GM12878 (cell line): Measurements from ENCODE around the gene KRTAP1-4. TPM values are rescaled to one million over a fixed set of nuclear protein-coding genes. Genes with fewer than 3 reads are reported as not detected.

Experiments used
- ATAC-seq: fragments of 200-7000 bp; cut with Tn5 transposase; 3 replicates; pipeline ENCODE4 v1.9.1; 2020; ENCODE audit warnings: mild to moderate bottlenecking, moderate library complexity
- BruUV-seq: library from RNA; stranded (reverse); fragments of 400-500 nt; replicated peaks from 2 replicates; lab custom pipeline; 2021; lab: Mats Ljungman, UMichigan
- CTCF ChIA-PET: fragments of 300-600 bp; sonication (Branson Sonifier 250); formaldehyde crosslinking; extraction: SDS; loops from one replicate; lab custom pipeline; 2021; ENCODE audit warnings: inconsistent platforms; lab: Yijun Ruan, JAX
- POLR2A ChIA-PET: fragments of 350-600 bp; formaldehyde crosslinking; extraction: SDS; loops from one replicate; lab custom pipeline; 2021; ENCODE audit warnings: inconsistent platforms; lab: Charles Lee
- RAD21 ChIA-PET: fragments of 300-600 bp; sonication (Branson Sonifier 250); formaldehyde crosslinking; loops from one replicate; lab custom pipeline; 2023; ENCODE audit warnings: antibody characterized with exemption; ENCODE audit not compliant: unreplicated experiment; lab: Charles Lee
- SMC1A ChIA-PET: fragments of 300-600 bp; sonication (Branson Sonifier 250); formaldehyde crosslinking; loops from one replicate; lab custom pipeline; 2023; ENCODE audit not compliant: unreplicated experiment, uncharacterized antibody; lab: Charles Lee
- DNase-seq: peaks from one replicate; pipeline ENCODE4 v3.0.0-alpha.2; 2011; ENCODE audit warnings: low read depth, low spot score
- FAIRE-seq: peaks from 3 replicates; lab custom pipeline; 2011; peaks lifted over from hg19 to GRCh38; lab: Jason Lieb, UNC
- H2AFZ ChIP-seq: 2 replicates; pipeline ENCODE4 v1.6.0; 2011; ENCODE audit warnings: low read depth, low read length, control low read depth; ENCODE audit not compliant: control insufficient read depth
- H3K27ac ChIP-seq: 2 replicates; pipeline ENCODE4 v1.5.1; 2011; ENCODE audit warnings: control low read depth; ENCODE audit not compliant: control insufficient read depth, insufficient read depth
- H3K27me3 ChIP-seq, 2 experiments: replicated peaks in 1 of 2; 2 replicates each; pipeline versions ENCODE4 v1.6.0 to v1.6.1; 2011; ENCODE audit warnings: low read length in 1 of 2; ENCODE audit not compliant: control insufficient read depth in 2 of 2, insufficient read depth in 2 of 2
- H3K36me3 ChIP-seq, 2 experiments: 2 replicates each; pipeline ENCODE4 v1.5.1; 2011; ENCODE audit warnings: low read length in 1 of 2; ENCODE audit not compliant: control insufficient read depth in 2 of 2, insufficient read depth in 2 of 2
- H3K4me1 ChIP-seq: 2 replicates; pipeline ENCODE4 v1.6.1; 2011; ENCODE audit warnings: mild to moderate bottlenecking, low read length, moderate library complexity, mixed read lengths; ENCODE audit not compliant: control insufficient read depth, insufficient read depth
- H3K4me2 ChIP-seq: 2 replicates; pipeline ENCODE4 v1.6.0; 2011; ENCODE audit warnings: control low read depth; ENCODE audit not compliant: control insufficient read depth, insufficient read depth
- H3K4me3 ChIP-seq: fragments of 200-600 bp; sonication (generic); 2 replicates; pipeline ENCODE4 v1.5.1; 2016
- H3K79me2 ChIP-seq: 2 replicates; pipeline ENCODE4 v1.6.0; 2011; ENCODE audit warnings: low read length; ENCODE audit not compliant: control insufficient read depth, insufficient read depth
- H3K9ac ChIP-seq: 2 replicates; pipeline ENCODE4 v1.8.0; 2011; ENCODE audit warnings: low read length, control low read depth, mixed read lengths; ENCODE audit not compliant: control insufficient read depth, insufficient read depth
- H3K9me3 ChIP-seq: replicated peaks from 3 replicates; pipeline ENCODE4 v1.5.1; 2011; ENCODE audit warnings: mild to moderate bottlenecking, low read length; ENCODE audit not compliant: control insufficient read depth, insufficient read depth
- H4K20me1 ChIP-seq: 2 replicates; pipeline ENCODE4 v1.6.0; 2011; ENCODE audit not compliant: control insufficient read depth, insufficient read depth
- ETV6 ChIP-seq, 2 experiments: fragments of 450-650 bp in 1 of 2; IDR thresholded peaks in 1 of 2; conservative IDR thresholded peaks in 1 of 2; 2 replicates each; pipeline ENCODE4 v1.6.1; 2014; ENCODE audit warnings: antibody characterized with exemption in 1 of 2, borderline replicate concordance in 1 of 2, low read depth in 1 of 2, mild to moderate bottlenecking in 1 of 2, moderate library complexity in 1 of 2
- GATAD2B ChIP-seq: fragments of 450-650 bp; conservative IDR thresholded peaks from 2 replicates; pipeline ENCODE4 v1.6.1; 2017; ENCODE audit warnings: low read depth, mild to moderate bottlenecking, moderate library complexity
- HDAC2 ChIP-seq: fragments of 200-600 bp; sonication (generic); IDR thresholded peaks from 2 replicates; pipeline ENCODE4 v1.6.1; 2017
- MYC ChIP-seq: IDR thresholded peaks from 2 replicates; pipeline ENCODE4 v1.6.1; 2011; ENCODE audit warnings: mild to moderate bottlenecking, low read length, moderate library complexity, inconsistent platforms; ENCODE audit not compliant: insufficient read depth, insufficient replicate concordance, insufficient read length, severe bottlenecking
- NR2C2 ChIP-seq: IDR thresholded peaks from 2 replicates; pipeline ENCODE4 v1.6.1; 2011; ENCODE audit warnings: borderline replicate concordance, low read depth; ENCODE audit not compliant: control insufficient read depth, insufficient read length
- PAX5 ChIP-seq: IDR thresholded peaks from 2 replicates; pipeline ENCODE4 v1.6.1; 2011; ENCODE audit warnings: low read depth, low read length, borderline replicate concordance
- POLR2A ChIP-seq: IDR thresholded peaks from 2 replicates; pipeline ENCODE4 v1.6.1; 2011; ENCODE audit warnings: low read depth, mild to moderate bottlenecking, low read length
- POU2F2 ChIP-seq: IDR thresholded peaks from 3 replicates; pipeline ENCODE4 v1.6.1; 2011; ENCODE audit warnings: low read depth, mild to moderate bottlenecking, low read length, borderline replicate concordance
- RELA ChIP-seq: fragments of 450-650 bp; IDR thresholded peaks from 2 replicates; pipeline ENCODE4 v1.8.0; 2014; ENCODE audit warnings: borderline replicate concordance; ENCODE audit not compliant: partially characterized antibody
- RUNX3 ChIP-seq: IDR thresholded peaks from 2 replicates; pipeline ENCODE4 v1.6.1; 2012; ENCODE audit warnings: low read length, inconsistent platforms
- YBX1 ChIP-seq: fragments of 450-650 bp; IDR thresholded peaks from 2 replicates; pipeline ENCODE4 v1.6.1; 2016; ENCODE audit warnings: antibody characterized with exemption
- ZNF384 ChIP-seq: IDR thresholded peaks from 2 replicates; pipeline ENCODE4 v1.6.1; 2012; ENCODE audit warnings: low read depth, mild to moderate bottlenecking, low read length, improper control_type of control experiment, borderline replicate concordance
- ZZZ3 ChIP-seq: IDR thresholded peaks from 2 replicates; pipeline ENCODE4 v1.6.1; 2011; ENCODE audit warnings: low read depth; ENCODE audit not compliant: control insufficient read depth, insufficient read length
- in situ Hi-C: fragments of 300-500 bp; cut with MboI; formaldehyde crosslinking; loops from 9 replicates; pipeline ENCODE4 v1.14.3; 2018; ENCODE audit warnings: mixed read lengths
- intact Hi-C: fragments of 100-400 bp; cut with micrococcal nuclease; formaldehyde crosslinking; loops from one replicate; pipeline ENCODE4 v1.14.2; 2022; ENCODE audit not compliant: unreplicated experiment
- polyA plus RNA-seq, 11 experiments: library from polyadenylated mRNA; depleted of rRNA in 4 of 11; unstranded in 6 of 11; stranded (reverse) in 5 of 11; fragments of >200 nt; fragmentation: Nextera tagmentation in 4 of 11; fragmentation: Illumina TruSeq in 1 of 11; extraction: Ambion mirVana in 4 of 11; extraction: Trizol in 1 of 11; gene quantifications; 1 replicate in 1 of 11; 2 replicates in 10 of 11; pipeline versions ENCODE4 v1.2.1 to v1.2.3, GENCODE V29; 2011 to 2016; ENCODE audit warnings: inconsistent platforms in 2 of 11, missing spikeins in 2 of 11, low read depth in 1 of 11
- total RNA-seq, 4 experiments: library from RNA; depleted of rRNA in 3 of 4; stranded (reverse); fragments of >200 nt in 3 of 4; fragmentation: Illumina TruSeq in 1 of 4; extraction: Trizol in 1 of 4; gene quantifications; 2 replicates each; pipeline versions ENCODE4 v1.2.1 to v1.2.3, GENCODE V29; 2013 to 2021
- TF ChIP-seq, protein P1 (sequence below): fragments of 450-650 bp; IDR thresholded peaks from 2 replicates; pipeline ENCODE4 v1.6.1; 2018; ENCODE audit warnings: mild to moderate bottlenecking, low read depth, moderate library complexity; ENCODE audit not compliant: partially characterized antibody
- TF ChIP-seq, protein P2 (sequence below): fragments of 450-650 bp; IDR thresholded peaks from 2 replicates; pipeline ENCODE4 v1.6.1; 2017; ENCODE audit warnings: low read depth, mild to moderate bottlenecking, moderate library complexity
- TF ChIP-seq, protein P3 (sequence below): IDR thresholded peaks from 2 replicates; pipeline ENCODE4 v1.6.1; 2012; ENCODE audit warnings: low read depth, low read length, improper control_type of control experiment
- TF ChIP-seq, protein P4 (sequence below): IDR thresholded peaks from 2 replicates; pipeline ENCODE4 v1.6.1; 2012; ENCODE audit warnings: low read depth, low read length, improper control_type of control experiment

Gene KRTAP1-4
- total and polyA plus RNA-seq, 10 of the 15 experiments (the other 5 are each of a cell fraction or from before 2014, with no cell fraction given): not detected

DNA sequence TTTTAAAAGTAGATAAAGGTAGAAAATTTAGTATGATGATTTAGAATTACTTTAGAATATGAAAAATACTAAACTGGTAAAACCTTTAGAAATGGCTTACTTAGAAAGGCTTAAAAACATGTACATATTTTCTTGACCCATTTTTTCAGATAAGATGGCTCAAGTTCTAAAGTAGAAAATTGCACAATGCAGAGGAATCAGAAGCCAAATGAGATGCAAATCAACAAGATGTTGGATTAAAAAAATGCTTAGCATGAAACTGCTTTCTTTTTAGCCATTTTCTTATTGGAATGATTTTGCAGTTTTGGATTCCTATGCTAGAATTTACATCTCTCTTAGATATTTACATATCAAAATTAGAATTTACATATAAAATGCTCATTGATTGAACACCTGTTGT lies 19.6 kb downstream of the KRTAP1-4 start:
- no TSS peak for BruUV-seq
- ChIA-PET POLR2A (no interaction called here), CTCF (no interaction called here)

More for the DNA sequence above, 19.6 kb downstream of the KRTAP1-4 start:
- ChIA-PET SMC1A (no interaction called here), RAD21 (no interaction called here)
- Histone ChIP-seq H3K4me2 (no peak overlapping the region), H4K20me1 (no peaks in the 10 kb centered on the region), H3K27me3 (peaks cover 0 to 3% of the 10 kb centered on the region in 2 experiments; a peak in 2 of 4 replicates), H3K9ac (no peak overlapping the region), H3K4me3 (no peak overlapping the region), H3K27ac (no peak overlapping the region), H2AFZ (no peak overlapping the region), H3K9me3 (no peaks in the 10 kb centered on the region), H3K4me1 (no peaks in the 10 kb centered on the region), H3K79me2 (no peaks in the 10 kb centered on the region), H3K36me3 (no peaks in the 10 kb centered on the region)
- TF ChIP-seq HDAC2: no peak
- no peak for TF ChIP-seq ETV6 (conservative IDR thresholded peaks at IDR 0.05 in 1 of 2, IDR thresholded peaks at IDR 0.05 in 1 of 2; ENCODE audit: borderline replicate concordance in 1 of 2, low read depth in 1 of 2)
- TF ChIP-seq RUNX3: no peak
- no peak for TF ChIP-seq POLR2A
- no peak for TF ChIP-seq PAX5
- TF ChIP-seq MYC: no peak
- no peak for TF ChIP-seq RELA
- TF ChIP-seq, protein P1, sequence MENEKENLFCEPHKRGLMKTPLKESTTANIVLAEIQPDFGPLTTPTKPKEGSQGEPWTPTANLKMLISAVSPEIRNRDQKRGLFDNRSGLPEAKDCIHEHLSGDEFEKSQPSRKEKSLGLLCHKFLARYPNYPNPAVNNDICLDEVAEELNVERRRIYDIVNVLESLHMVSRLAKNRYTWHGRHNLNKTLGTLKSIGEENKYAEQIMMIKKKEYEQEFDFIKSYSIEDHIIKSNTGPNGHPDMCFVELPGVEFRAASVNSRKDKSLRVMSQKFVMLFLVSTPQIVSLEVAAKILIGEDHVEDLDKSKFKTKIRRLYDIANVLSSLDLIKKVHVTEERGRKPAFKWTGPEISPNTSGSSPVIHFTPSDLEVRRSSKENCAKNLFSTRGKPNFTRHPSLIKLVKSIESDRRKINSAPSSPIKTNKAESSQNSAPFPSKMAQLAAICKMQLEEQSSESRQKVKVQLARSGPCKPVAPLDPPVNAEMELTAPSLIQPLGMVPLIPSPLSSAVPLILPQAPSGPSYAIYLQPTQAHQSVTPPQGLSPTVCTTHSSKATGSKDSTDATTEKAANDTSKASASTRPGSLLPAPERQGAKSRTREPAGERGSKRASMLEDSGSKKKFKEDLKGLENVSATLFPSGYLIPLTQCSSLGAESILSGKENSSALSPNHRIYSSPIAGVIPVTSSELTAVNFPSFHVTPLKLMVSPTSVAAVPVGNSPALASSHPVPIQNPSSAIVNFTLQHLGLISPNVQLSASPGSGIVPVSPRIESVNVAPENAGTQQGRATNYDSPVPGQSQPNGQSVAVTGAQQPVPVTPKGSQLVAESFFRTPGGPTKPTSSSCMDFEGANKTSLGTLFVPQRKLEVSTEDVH: no peak
- TF ChIP-seq, protein P2, sequence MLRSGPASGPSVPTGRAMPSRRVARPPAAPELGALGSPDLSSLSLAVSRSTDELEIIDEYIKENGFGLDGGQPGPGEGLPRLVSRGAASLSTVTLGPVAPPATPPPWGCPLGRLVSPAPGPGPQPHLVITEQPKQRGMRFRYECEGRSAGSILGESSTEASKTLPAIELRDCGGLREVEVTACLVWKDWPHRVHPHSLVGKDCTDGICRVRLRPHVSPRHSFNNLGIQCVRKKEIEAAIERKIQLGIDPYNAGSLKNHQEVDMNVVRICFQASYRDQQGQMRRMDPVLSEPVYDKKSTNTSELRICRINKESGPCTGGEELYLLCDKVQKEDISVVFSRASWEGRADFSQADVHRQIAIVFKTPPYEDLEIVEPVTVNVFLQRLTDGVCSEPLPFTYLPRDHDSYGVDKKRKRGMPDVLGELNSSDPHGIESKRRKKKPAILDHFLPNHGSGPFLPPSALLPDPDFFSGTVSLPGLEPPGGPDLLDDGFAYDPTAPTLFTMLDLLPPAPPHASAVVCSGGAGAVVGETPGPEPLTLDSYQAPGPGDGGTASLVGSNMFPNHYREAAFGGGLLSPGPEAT: no peak
- TF ChIP-seq GATAD2B: no peak
- no peak for TF ChIP-seq ZNF384
- TF ChIP-seq YBX1: no peak
- no peak for TF ChIP-seq POU2F2
- TF ChIP-seq ZZZ3: no peak
- TF ChIP-seq, protein P3, sequence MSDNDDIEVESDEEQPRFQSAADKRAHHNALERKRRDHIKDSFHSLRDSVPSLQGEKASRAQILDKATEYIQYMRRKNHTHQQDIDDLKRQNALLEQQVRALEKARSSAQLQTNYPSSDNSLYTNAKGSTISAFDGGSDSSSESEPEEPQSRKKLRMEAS: no peak
- TF ChIP-seq NR2C2: no peak
- TF ChIP-seq, protein P4, sequence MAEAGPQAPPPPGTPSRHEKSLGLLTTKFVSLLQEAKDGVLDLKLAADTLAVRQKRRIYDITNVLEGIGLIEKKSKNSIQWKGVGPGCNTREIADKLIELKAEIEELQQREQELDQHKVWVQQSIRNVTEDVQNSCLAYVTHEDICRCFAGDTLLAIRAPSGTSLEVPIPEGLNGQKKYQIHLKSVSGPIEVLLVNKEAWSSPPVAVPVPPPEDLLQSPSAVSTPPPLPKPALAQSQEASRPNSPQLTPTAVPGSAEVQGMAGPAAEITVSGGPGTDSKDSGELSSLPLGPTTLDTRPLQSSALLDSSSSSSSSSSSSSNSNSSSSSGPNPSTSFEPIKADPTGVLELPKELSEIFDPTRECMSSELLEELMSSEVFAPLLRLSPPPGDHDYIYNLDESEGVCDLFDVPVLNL: no peak
- intact Hi-C loops: no loop called here
- FAIRE-seq: no peak
- DNase-seq: no peak
- no peak for ATAC-seq
- in situ Hi-C loops: no loop called here
